HepG2 (cell line): ENCODE results near the gene PNKD. TPM values are rescaled to one million over a fixed set of nuclear protein-coding genes. Genes with fewer than 3 reads are reported as not detected.
A peak's percentile ranks its signal among the peaks of the same experiment; 100 is the strongest.

Experiments
- BRF2 ChIP-seq: sonication (generic); formaldehyde crosslinking; IDR thresholded peaks from 2 replicates; pipeline ENCODE4 v1.8.1; 2022; ENCODE audit warnings: mild to moderate bottlenecking, missing genetic modification reagents
- DNMT1 ChIP-seq: sonication (generic); formaldehyde crosslinking; IDR thresholded peaks from 2 replicates; pipeline ENCODE4 v1.5.1; 2020; ENCODE audit warnings: mild to moderate bottlenecking, missing genetic modification reagents
- DZIP1 ChIP-seq: sonication (generic); formaldehyde crosslinking; IDR thresholded peaks from 2 replicates; pipeline ENCODE4 v1.5.0; 2020; ENCODE audit warnings: mild to moderate bottlenecking, missing genetic modification reagents
- HDAC2 ChIP-seq: sonication (generic); formaldehyde crosslinking; IDR thresholded peaks from 2 replicates; pipeline ENCODE4 v1.4.0; 2020; ENCODE audit warnings: missing genetic modification reagents
- HES4 ChIP-seq: sonication (generic); formaldehyde crosslinking; IDR thresholded peaks from 2 replicates; pipeline ENCODE4 v1.9.0; 2021; ENCODE audit warnings: mild to moderate bottlenecking, missing genetic modification reagents, borderline replicate concordance
- HMGA1 ChIP-seq: sonication (generic); formaldehyde crosslinking; conservative IDR thresholded peaks from 2 replicates; pipeline ENCODE4 v1.4.0; 2020; ENCODE audit warnings: missing genetic modification reagents
- KLF16 ChIP-seq, 2 experiments: sonication (generic) in 1 of 2; formaldehyde crosslinking in 1 of 2; IDR thresholded peaks; 2 replicates each; pipeline versions ENCODE4 v1.6.1 to v1.8.0; 2016 to 2023; ENCODE audit warnings: missing genetic modification reagents in 2 of 2, missing compliant biosample characterization in 1 of 2
- POGZ ChIP-seq: sonication (generic); formaldehyde crosslinking; IDR thresholded peaks from 2 replicates; pipeline ENCODE4 v1.4.0; 2020; ENCODE audit warnings: mild to moderate bottlenecking, missing genetic modification reagents
- PPARG ChIP-seq: conservative IDR thresholded peaks from 2 replicates; pipeline ENCODE4 v1.6.1; 2016; ENCODE audit warnings: missing biosample characterization, missing genetic modification reagents
- TOE1 ChIP-seq: sonication (generic); formaldehyde crosslinking; IDR thresholded peaks from 2 replicates; pipeline ENCODE4 v1.4.0; 2020; ENCODE audit warnings: mild to moderate bottlenecking, missing genetic modification reagents
- ZBTB46 ChIP-seq: sonication (generic); formaldehyde crosslinking; IDR thresholded peaks from 2 replicates; pipeline ENCODE4 v1.4.0; 2020; ENCODE audit warnings: mild to moderate bottlenecking, missing genetic modification reagents, borderline replicate concordance
- ZNF383 ChIP-seq: sonication (generic); formaldehyde crosslinking; IDR thresholded peaks from 2 replicates; pipeline ENCODE4 v1.4.0; 2020; ENCODE audit warnings: missing genetic modification reagents, mild to moderate bottlenecking, borderline replicate concordance
- ZNF883 ChIP-seq: sonication (generic); formaldehyde crosslinking; IDR thresholded peaks from 2 replicates; pipeline ENCODE4 v1.5.1; 2020; ENCODE audit warnings: mild to moderate bottlenecking, missing genetic modification reagents; ENCODE audit errors: not compliant biosample characterization
- polyA plus RNA-seq, 8 experiments: library from polyadenylated mRNA; depleted of rRNA in 3 of 8; stranded (reverse) in 7 of 8; unstranded in 1 of 8; fragments of >200 nt; fragmentation: Illumina TruSeq in 4 of 8; extraction: Trizol in 4 of 8; gene quantifications; 2 replicates each; pipeline versions ENCODE4 v1.2.1 to v1.2.3, GENCODE V29; 2011 to 2016; ENCODE audit warnings: low read depth in 4 of 8, missing spikeins in 1 of 8, mixed read lengths in 1 of 8; ENCODE audit not compliant: insufficient read depth in 1 of 8
- total RNA-seq, 5 experiments: library from RNA; depleted of rRNA; stranded (reverse); fragments of >200 nt; fragmentation: Illumina TruSeq; extraction: Trizol; gene quantifications; 2 replicates each; pipeline ENCODE4 v1.2.3, GENCODE V29; 2016; ENCODE audit warnings: low read depth in 1 of 5
- TF ChIP-seq, protein P1 (sequence below): sonication (generic); formaldehyde crosslinking; IDR thresholded peaks from 2 replicates; pipeline ENCODE4 v1.4.0; 2020; ENCODE audit warnings: missing genetic modification reagents
- TF ChIP-seq, protein P2 (sequence below): sonication (generic); formaldehyde crosslinking; IDR thresholded peaks from 2 replicates; pipeline ENCODE4 v1.5.1; 2020; ENCODE audit warnings: missing genetic modification reagents, mild to moderate bottlenecking, borderline replicate concordance

The PNKD gene
- total and polyA plus RNA-seq, 2 of the 13 experiments (the other 11 are each of a cell fraction or from before 2014, with no cell fraction given): 55.9 to 80.4 TPM

GRCh38 chr2:218292048-218293014 lies 22.0 kb downstream of the PNKD start, which contains the start of gene TMBIM1 (continued):
- TF ChIP-seq ZBTB46 (no peak), TOE1 (CRISPR knock-in tag) (peak; percentile 58; the same call in 1 of the 2 replicates), ZNF383 (CRISPR knock-in tag) (no peak), ZNF883 (CRISPR knock-in tag) (peak; percentile 72), BRF2 (CRISPR knock-in tag) (no peak; the same call in 1 of the 2 replicates), KLF16 (CRISPR knock-in tag; IDR thresholded peaks at IDR 0.05) (peak in 1 of 2 experiments; percentile 86; a peak in 2 of 4 replicates), HES4 (CRISPR knock-in tag) (peak; percentile 82), DNMT1 (peak; percentile 39; the same call in 1 of the 2 replicates), HDAC2 (CRISPR knock-in tag) (no peak; the same call in 1 of the 2 replicates), POGZ (CRISPR knock-in tag) (no peak), HMGA1 (CRISPR knock-in tag) (no peak), PPARG (CRISPR knock-in tag) (no peak), DZIP1 (CRISPR knock-in tag) (0 out of 2 replicates have a peak, but pooled peaks have one; percentile 31)
- TF ChIP-seq, protein P1, sequence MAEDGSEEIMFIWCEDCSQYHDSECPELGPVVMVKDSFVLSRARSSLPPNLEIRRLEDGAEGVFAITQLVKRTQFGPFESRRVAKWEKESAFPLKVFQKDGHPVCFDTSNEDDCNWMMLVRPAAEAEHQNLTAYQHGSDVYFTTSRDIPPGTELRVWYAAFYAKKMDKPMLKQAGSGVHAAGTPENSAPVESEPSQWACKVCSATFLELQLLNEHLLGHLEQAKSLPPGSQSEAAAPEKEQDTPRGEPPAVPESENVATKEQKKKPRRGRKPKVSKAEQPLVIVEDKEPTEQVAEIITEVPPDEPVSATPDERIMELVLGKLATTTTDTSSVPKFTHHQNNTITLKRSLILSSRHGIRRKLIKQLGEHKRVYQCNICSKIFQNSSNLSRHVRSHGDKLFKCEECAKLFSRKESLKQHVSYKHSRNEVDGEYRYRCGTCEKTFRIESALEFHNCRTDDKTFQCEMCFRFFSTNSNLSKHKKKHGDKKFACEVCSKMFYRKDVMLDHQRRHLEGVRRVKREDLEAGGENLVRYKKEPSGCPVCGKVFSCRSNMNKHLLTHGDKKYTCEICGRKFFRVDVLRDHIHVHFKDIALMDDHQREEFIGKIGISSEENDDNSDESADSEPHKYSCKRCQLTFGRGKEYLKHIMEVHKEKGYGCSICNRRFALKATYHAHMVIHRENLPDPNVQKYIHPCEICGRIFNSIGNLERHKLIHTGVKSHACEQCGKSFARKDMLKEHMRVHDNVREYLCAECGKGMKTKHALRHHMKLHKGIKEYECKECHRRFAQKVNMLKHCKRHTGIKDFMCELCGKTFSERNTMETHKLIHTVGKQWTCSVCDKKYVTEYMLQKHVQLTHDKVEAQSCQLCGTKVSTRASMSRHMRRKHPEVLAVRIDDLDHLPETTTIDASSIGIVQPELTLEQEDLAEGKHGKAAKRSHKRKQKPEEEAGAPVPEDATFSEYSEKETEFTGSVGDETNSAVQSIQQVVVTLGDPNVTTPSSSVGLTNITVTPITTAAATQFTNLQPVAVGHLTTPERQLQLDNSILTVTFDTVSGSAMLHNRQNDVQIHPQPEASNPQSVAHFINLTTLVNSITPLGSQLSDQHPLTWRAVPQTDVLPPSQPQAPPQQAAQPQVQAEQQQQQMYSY (CRISPR knock-in tag): peak; percentile 77
- TF ChIP-seq, protein P2, sequence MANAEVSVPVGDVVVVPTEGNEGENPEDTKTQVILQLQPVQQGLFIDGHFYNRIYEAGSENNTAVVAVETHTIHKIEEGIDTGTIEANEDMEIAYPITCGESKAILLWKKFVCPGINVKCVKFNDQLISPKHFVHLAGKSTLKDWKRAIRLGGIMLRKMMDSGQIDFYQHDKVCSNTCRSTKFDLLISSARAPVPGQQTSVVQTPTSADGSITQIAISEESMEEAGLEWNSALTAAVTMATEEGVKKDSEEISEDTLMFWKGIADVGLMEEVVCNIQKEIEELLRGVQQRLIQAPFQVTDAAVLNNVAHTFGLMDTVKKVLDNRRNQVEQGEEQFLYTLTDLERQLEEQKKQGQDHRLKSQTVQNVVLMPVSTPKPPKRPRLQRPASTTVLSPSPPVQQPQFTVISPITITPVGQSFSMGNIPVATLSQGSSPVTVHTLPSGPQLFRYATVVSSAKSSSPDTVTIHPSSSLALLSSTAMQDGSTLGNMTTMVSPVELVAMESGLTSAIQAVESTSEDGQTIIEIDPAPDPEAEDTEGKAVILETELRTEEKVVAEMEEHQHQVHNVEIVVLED (CRISPR knock-in tag): no peak
